Endothelial cell of umbilical vein (primary cell): ENCODE data around the gene OR51L1. TPM values are rescaled to one million over a fixed set of nuclear protein-coding genes. Genes with fewer than 3 reads are reported as not detected.

ENCODE experiments used
- BruUV-seq: library from RNA; stranded (reverse); fragments of 400-500 nt; replicated peaks from 2 replicates; lab custom pipeline; 2021; lab: Mats Ljungman, UMichigan
- CTCF ChIA-PET: fragments of 300-600, 350-600 bp; sonication (Branson Sonifier 250); formaldehyde crosslinking; loops from one replicate; lab custom pipeline; 2021; ENCODE audit warnings: antibody characterized with exemption, inconsistent platforms; lab: Charles Lee
- POLR2A ChIA-PET: fragments of 300-600, 350-600 bp; sonication (Branson Sonifier 250); formaldehyde crosslinking; loops from one replicate; lab custom pipeline; 2021; ENCODE audit warnings: antibody characterized with exemption, inconsistent platforms; lab: Charles Lee
- DNase-seq: peaks from one replicate; pipeline ENCODE4 v3.0.0-alpha.2; 2011; ENCODE audit warnings: low read depth, low spot score
- FAIRE-seq: peaks from 2 replicates; lab custom pipeline; 2011; peaks lifted over from hg19 to GRCh38; lab: Jason Lieb, UNC
- H2AFZ ChIP-seq: 2 replicates; pipeline ENCODE4 v1.6.0; 2012; ENCODE audit warnings: low read depth, low read length, control low read depth, inconsistent platforms
- H3K27ac ChIP-seq: 2 replicates; pipeline ENCODE4 v1.5.1; 2011; ENCODE audit warnings: low read depth, mild to moderate bottlenecking, control low read depth, low read length, moderate library complexity; ENCODE audit not compliant: insufficient read depth
- H3K27me3 ChIP-seq, 2 experiments: 2 replicates each; pipeline versions ENCODE4 v1.6.0 to v1.6.1; 2011; ENCODE audit warnings: low read length in 2 of 2, mixed read lengths in 1 of 2; ENCODE audit not compliant: control insufficient read depth in 2 of 2, insufficient read depth in 2 of 2
- H3K36me3 ChIP-seq, 2 experiments: 2 replicates in 1 of 2; 3 replicates in 1 of 2; pipeline ENCODE4 v1.5.1; 2011; ENCODE audit warnings: low read length in 2 of 2, mild to moderate bottlenecking in 1 of 2, moderate library complexity in 1 of 2; ENCODE audit not compliant: control insufficient read depth in 2 of 2, insufficient read depth in 2 of 2; ENCODE audit errors: extremely low read depth in 1 of 2
- H3K4me1 ChIP-seq: 3 replicates; pipeline ENCODE4 v1.5.1; 2011; ENCODE audit warnings: mild to moderate bottlenecking, low read length; ENCODE audit not compliant: control insufficient read depth, insufficient read depth; ENCODE audit errors: extremely low read depth
- H3K4me2 ChIP-seq: 2 replicates; pipeline ENCODE4 v1.6.1; 2011; ENCODE audit warnings: low read length, control low read depth, mixed read lengths; ENCODE audit not compliant: insufficient read depth
- H3K4me3 ChIP-seq, 3 experiments: fragments of 200-600 bp in 1 of 3; sonication (generic), shearing (Covaris generic) in 1 of 3; replicated peaks in 1 of 3; 2 replicates each; pipeline ENCODE4 v1.5.1; 2011 to 2016; ENCODE audit warnings: control low read depth in 3 of 3, low read length in 3 of 3, mild to moderate bottlenecking in 2 of 3, inconsistent platforms in 1 of 3, low read depth in 1 of 3, moderate library complexity in 1 of 3; ENCODE audit not compliant: insufficient read depth in 1 of 3
- H3K79me2 ChIP-seq: 2 replicates; pipeline ENCODE4 v1.6.0; 2012; ENCODE audit warnings: low read length, inconsistent platforms; ENCODE audit not compliant: control insufficient read depth, insufficient read depth
- H3K9ac ChIP-seq: replicated peaks from 2 replicates; pipeline ENCODE3; 2011; ENCODE audit warnings: low read length, control low read depth; ENCODE audit not compliant: insufficient read depth; ENCODE audit errors: extremely low read depth
- H3K9me1 ChIP-seq: replicated peaks from 3 replicates; pipeline ENCODE4 v1.6.0; 2011; ENCODE audit warnings: mild to moderate bottlenecking, low read length; ENCODE audit not compliant: control insufficient read depth, insufficient read depth; ENCODE audit errors: extremely low read depth
- H3K9me3 ChIP-seq: replicated peaks from 2 replicates; pipeline ENCODE4 v1.5.1; 2012; ENCODE audit warnings: low read length, inconsistent platforms; ENCODE audit not compliant: control insufficient read depth, insufficient read depth
- H4K20me1 ChIP-seq: replicated peaks from 2 replicates; pipeline ENCODE3; 2011; ENCODE audit warnings: mild to moderate bottlenecking, low read length; ENCODE audit not compliant: control insufficient read depth, insufficient read depth; ENCODE audit errors: extremely low read depth
- CTCF ChIP-seq, 2 donors: IDR thresholded peaks; 1 replicate in 1 of 2; 2 replicates in 1 of 2; pipeline ENCODE4 v1.5.1; 2011; ENCODE audit warnings: low read length in 2 of 2, mild to moderate bottlenecking in 2 of 2, moderate library complexity in 2 of 2, control low read depth in 1 of 2, inconsistent platforms in 1 of 2, low read depth in 1 of 2; ENCODE audit not compliant: insufficient read depth in 1 of 2; ENCODE audit errors: extremely low read depth in 1 of 2
- EZH2 ChIP-seq: IDR thresholded peaks from 2 replicates; pipeline ENCODE4 v1.6.1; 2012; ENCODE audit warnings: borderline replicate concordance, low read depth, mild to moderate bottlenecking, moderate library complexity, low read length, inconsistent platforms; ENCODE audit not compliant: severe bottlenecking
- FOS ChIP-seq: IDR thresholded peaks from 2 replicates; pipeline ENCODE4 v1.6.1; 2011; ENCODE audit warnings: mild to moderate bottlenecking, low read length, moderate library complexity, borderline replicate concordance; ENCODE audit not compliant: insufficient read depth
- GATA2 ChIP-seq: IDR thresholded peaks from 2 replicates; pipeline ENCODE4 v1.7.0; 2011; ENCODE audit warnings: low read depth, mild to moderate bottlenecking, moderate library complexity, mixed read lengths, low read length; ENCODE audit not compliant: insufficient read length, insufficient read depth
- JUN ChIP-seq: IDR thresholded peaks from 2 replicates; pipeline ENCODE4 v1.6.1; 2011; ENCODE audit warnings: borderline replicate concordance, low read depth; ENCODE audit not compliant: insufficient read length, insufficient read depth
- MAX ChIP-seq: IDR thresholded peaks from 2 replicates; pipeline ENCODE4 v1.6.1; 2011; ENCODE audit not compliant: insufficient read depth, insufficient read length
- MYC ChIP-seq: IDR thresholded peaks from one replicate; pipeline ENCODE4 v1.6.1; 2011; ENCODE audit warnings: mild to moderate bottlenecking, low read depth, low read length
- POLR2A ChIP-seq: IDR thresholded peaks from 2 replicates; pipeline ENCODE4 v1.6.1; 2012; ENCODE audit warnings: low read depth, mild to moderate bottlenecking, control low read depth, low read length
- POLR2AphosphoS5 ChIP-seq: IDR thresholded peaks from 2 replicates; pipeline ENCODE4 v1.6.1; 2012; ENCODE audit warnings: low read depth, mild to moderate bottlenecking, control low read depth, low read length, moderate library complexity; ENCODE audit not compliant: insufficient read depth
- dilution Hi-C: fragments of 300-500 bp; cut with MboI; formaldehyde crosslinking; loops from one replicate; pipeline ENCODE4 v1.15.0; 2019; ENCODE audit warnings: low sequenced_read_pairs; ENCODE audit not compliant: extremely low pct_ligation_motif_present
- intact Hi-C: fragments of 100-400 bp; cut with micrococcal nuclease; formaldehyde crosslinking; loops from one replicate; pipeline ENCODE4 v1.10.0; 2022
- polyA plus RNA-seq, 4 experiments: library from polyadenylated mRNA; depleted of rRNA in 3 of 4; stranded (reverse) in 3 of 4; unstranded in 1 of 4; fragments of >200 nt; gene quantifications; 2 replicates each; pipeline versions ENCODE4 v1.2.1 to v1.2.3, GENCODE V29; 2011 to 2012; ENCODE audit warnings: missing spikeins in 1 of 4
- total RNA-seq: library from RNA; stranded (reverse); gene quantifications from 2 replicates; pipeline ENCODE4 v1.2.3, GENCODE V29; 2021

OR51L1 gene
- total and polyA plus RNA-seq, 2 donors (not counting 3 experiments of a cell fraction or from before 2014, with no cell fraction given) = not detected

DNA sequence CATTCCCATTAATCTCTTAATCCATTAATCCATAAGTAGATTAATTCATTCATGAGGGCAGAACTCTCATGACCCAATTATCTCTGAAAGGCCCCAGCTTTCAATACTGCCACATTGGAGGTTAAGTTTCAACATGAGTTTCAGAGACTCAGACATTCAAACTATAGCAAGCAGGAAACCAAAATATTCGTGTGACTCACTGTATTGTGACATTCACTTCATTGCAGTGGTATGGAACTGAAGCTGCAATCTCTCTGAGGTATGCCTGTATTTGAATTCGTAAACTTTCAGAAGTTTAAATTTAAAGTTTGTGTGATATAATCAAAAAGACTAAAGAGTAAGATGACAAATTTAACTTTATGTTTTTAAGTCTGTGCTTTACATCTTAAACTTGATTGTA is 48.7 kb downstream of the OR51L1 start:
- POLR2A ChIA-PET = no interaction called here
- FAIRE-seq (no peak), DNase-seq (no peak)
- no peak overlapping the region for H3K27ac ChIP-seq
- no peaks in the 10 kb centered on the region for H3K27me3 ChIP-seq
- no peak for TF ChIP-seq CTCF (IDR thresholded peaks at IDR 0.05; ENCODE audit: extremely low read depth in 1 of 2, insufficient read depth in 1 of 2, low read depth in 1 of 2, low read length in 2 of 2)
- TF ChIP-seq MYC = no peak
- no peak for TF ChIP-seq JUN
- TF ChIP-seq POLR2AphosphoS5 = no peak
- TF ChIP-seq MAX = no peak
- TF ChIP-seq FOS = no peak
- TF ChIP-seq EZH2 = no peak
- no peak for TF ChIP-seq POLR2A
- no peak for TF ChIP-seq GATA2
- no peak overlapping the region for H3K9ac ChIP-seq
- H3K4me3 ChIP-seq = no peak overlapping the region
- H3K79me2 ChIP-seq = no peaks in the 10 kb centered on the region
- H4K20me1 ChIP-seq = no peaks in the 10 kb centered on the region
- H3K36me3 ChIP-seq = no peaks in the 10 kb centered on the region
- H3K4me2 ChIP-seq = no peak overlapping the region
- H3K4me1 ChIP-seq = no peaks in the 10 kb centered on the region
- dilution Hi-C loops = no loop called here
- H3K9me3 ChIP-seq = no peaks in the 10 kb centered on the region
- no peaks in the 10 kb centered on the region for H3K9me1 ChIP-seq
- CTCF ChIA-PET = no interaction called here
- intact Hi-C loops = no loop called here
- H2AFZ ChIP-seq = no peak overlapping the region
- no TSS peak for BruUV-seq
